Measurements from ENCODE around the gene SMIM38. TPM values are rescaled to one million over a fixed set of nuclear protein-coding genes. Genes with fewer than 3 reads are reported as not detected.
A peak's percentile ranks its signal among the peaks of the same experiment; 100 is the strongest.

The SMIM38 gene
- total and polyA plus RNA-seq, 8 donors, result 0.33 to 6.2 (median 1.2) TPM

- ATAC-seq (no peak), DNase-seq (no peak), FAIRE-seq (no peak)
- H3K9me3 ChIP-seq, result no peaks in the 10 kb centered on the region
- intact Hi-C loops (cut with DNase I), result no loop called here
- no peaks in the 10 kb centered on the region for H3K4me1 ChIP-seq
- TF ChIP-seq CTCF (IDR thresholded peaks at IDR 0.05), result no peak
- WGBS, 2 donors, result 83 to 84% methylated on average over 10 of the region's 10 CpGs
- no peak overlapping the region for H3K4me3 ChIP-seq
- H3K36me3 ChIP-seq, result no peaks in the 10 kb centered on the region
- no peaks in the 10 kb centered on the region for H3K27me3 ChIP-seq
- no peak overlapping the region for H3K27ac ChIP-seq
Measured at GRCh38 chr11:69154938-69155301, 815 bp upstream of the SMIM38 start.

GRCh38 chr11:69156235-69156639 lies 502 bp downstream of the SMIM38 start:
- TF ChIP-seq CTCF (IDR thresholded peaks at IDR 0.05), result no peak
- DNase-seq, result no peak

GRCh38 chr11:69156673-69157155 lies 979 bp downstream of the SMIM38 start:
- no peaks in the 10 kb centered on the region for H3K27me3 ChIP-seq
- intact Hi-C loops (cut with DNase I), result no loop called here
- FAIRE-seq, result no peak
- H3K27ac ChIP-seq, result peak overlapping the region; percentile 43 to 67 (median 62)
- peak overlapping the region in 1 of 4 donors; percentile 8 for H3K4me3 ChIP-seq
- no peak for DNase-seq
- WGBS, 2 donors, result 82 to 86% methylated on average over 15 of the region's 15 CpGs
- no peaks in the 10 kb centered on the region for H3K4me1 ChIP-seq
- no peaks in the 10 kb centered on the region for H3K36me3 ChIP-seq
- no peak for TF ChIP-seq CTCF (IDR thresholded peaks at IDR 0.05)
- ATAC-seq, result peak in 2 of 4 donors; percentile 7 to 34
- H3K9me3 ChIP-seq, result no peaks in the 10 kb centered on the region

More at GRCh38 chr11:69156235-69156639, 502 bp downstream of the SMIM38 start:
- intact Hi-C loops (cut with DNase I), result no loop called here
- H3K4me3 ChIP-seq, result peak overlapping the region in 1 of 4 donors; percentile 8
- no peaks in the 10 kb centered on the region for H3K9me3 ChIP-seq
- no peaks in the 10 kb centered on the region for H3K4me1 ChIP-seq
- H3K27ac ChIP-seq, result peak overlapping the region in 3 of 4 donors; percentile 38 to 67 (median 44)
- no peaks in the 10 kb centered on the region for H3K36me3 ChIP-seq
- FAIRE-seq (no peak), ATAC-seq (no peak)
- WGBS, 2 donors, result 83 to 87% methylated on average over 13 of the region's 13 CpGs
- no peaks in the 10 kb centered on the region for H3K27me3 ChIP-seq

GRCh38 chr11:69157156-69157821 lies 1.6 kb downstream of the SMIM38 start:
- 45 to 50% methylated on average over 44 of the region's 44 CpGs for WGBS, 2 donors
- Histone ChIP-seq H3K27ac (peak overlapping the region; percentile 43 to 67 (median 62)), H3K27me3 (no peaks in the 10 kb centered on the region), H3K4me1 (no peaks in the 10 kb centered on the region), H3K9me3 (no peaks in the 10 kb centered on the region), H3K36me3 (no peaks in the 10 kb centered on the region), H3K4me3 (peak overlapping the region in 1 of 4 donors; percentile 8)
- DNase-seq (peak in 4 of 6 donors; percentile 54 to 77 (median 60)), FAIRE-seq (no peak), ATAC-seq (peak; percentile 53 to 76 (median 65))
- no peak for TF ChIP-seq CTCF (IDR thresholded peaks at IDR 0.05)
- intact Hi-C loops (cut with DNase I), result no loop called here

GRCh38 chr11:69157822-69158231 lies 2.1 kb downstream of the SMIM38 start:
- no peak for FAIRE-seq
- no peak for DNase-seq
- H3K4me1 ChIP-seq, result no peaks in the 10 kb centered on the region
- H3K27ac ChIP-seq, result peak overlapping the region; percentile 43 to 67 (median 62)
- ATAC-seq, result no peak
- no peaks in the 10 kb centered on the region for H3K27me3 ChIP-seq
- 93% methylated on average over 14 to 15 of the region's 15 CpGs for WGBS, 2 donors
- TF ChIP-seq CTCF (IDR thresholded peaks at IDR 0.05), result no peak
- no peak overlapping the region for H3K4me3 ChIP-seq
- no peaks in the 10 kb centered on the region for H3K36me3 ChIP-seq
- no peaks in the 10 kb centered on the region for H3K9me3 ChIP-seq
- intact Hi-C loops (cut with DNase I), result no loop called here

Measured in pancreas (tissue), 10 donors.